Measurements from ENCODE around the gene FOXK1.

DNA sequence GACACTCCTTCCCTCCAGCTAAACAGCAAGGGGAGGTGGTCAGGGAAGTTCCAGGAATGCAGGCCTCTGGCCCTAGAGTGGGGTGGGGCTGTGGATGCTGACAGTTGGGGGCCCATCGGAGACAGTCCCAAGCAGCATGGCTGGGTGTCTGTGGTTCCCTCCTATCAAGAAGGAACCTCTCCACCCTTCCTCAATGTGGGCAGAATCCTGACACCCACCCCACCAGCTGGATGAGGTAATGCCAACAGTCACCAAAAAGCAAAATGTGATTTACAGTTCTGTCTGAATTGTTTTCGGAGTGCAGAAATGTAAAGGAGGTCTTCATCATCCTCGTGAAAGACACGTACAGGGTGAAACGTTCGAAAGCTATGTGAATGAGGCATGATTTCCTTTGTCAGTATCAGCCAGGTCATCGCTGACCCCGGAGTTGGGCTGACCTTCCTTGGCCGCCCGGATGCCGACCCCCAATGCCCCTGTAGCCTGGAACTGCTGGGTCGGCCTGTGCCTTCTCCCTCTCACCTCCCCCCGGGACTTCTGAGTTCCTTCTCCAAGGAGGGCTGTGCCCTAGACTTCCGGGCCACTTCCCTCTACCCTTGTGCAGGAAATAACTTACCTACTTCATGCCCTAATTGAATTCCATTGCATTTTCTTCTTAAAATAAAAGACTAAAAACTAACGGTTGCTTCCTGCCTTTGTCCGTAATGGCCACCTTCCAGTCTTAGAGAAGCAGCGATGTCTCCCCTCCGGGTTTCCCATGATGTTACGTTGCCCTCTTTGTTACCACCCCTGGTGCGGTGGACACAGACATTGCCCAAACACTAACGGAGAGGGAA lies 24.5 kb downstream of the FOXK1 start:
- TF ChIP-seq CTCF (conservative IDR thresholded peaks at IDR 0.05 in 1 of 2, IDR thresholded peaks at IDR 0.05 in 1 of 2; ENCODE audit: low read depth in 1 of 2, low read length in 2 of 2) (no peak), EZH2 (IDR thresholded peaks at IDR 0.05; ENCODE audit: low read length, missing control alignments) (no peak)

Data from fibroblast of lung (primary cell).